Nephron progenitor cell (in vitro differentiated cells): ENCODE measurements around the gene CEP68.
"Not testable (repeated sequence)": the region's sequence is repeated elsewhere in the genome, so short reads cannot be mapped to it uniquely, and the experiment has no call there.

ENCODE experiments used
- DNase-seq: peaks from one replicate; pipeline ENCODE4 v3.0.0; 2021
- H3K27ac Mint-ChIP-seq: 2 replicates; pipeline ENCODE4 v1.8.0; 2021; ENCODE audit warnings: mild to moderate bottlenecking, moderate library complexity, mixed read lengths
- H3K27me3 Mint-ChIP-seq: 2 replicates; pipeline ENCODE4 v1.8.0; 2021; ENCODE audit warnings: mild to moderate bottlenecking, low read depth, mixed read lengths; ENCODE audit not compliant: poor library complexity
- H3K36me3 Mint-ChIP-seq: 2 replicates; pipeline ENCODE4 v1.8.0; 2021; ENCODE audit warnings: low read depth, mixed read lengths
- H3K4me1 Mint-ChIP-seq: 2 replicates; pipeline ENCODE4 v1.8.0; 2021; ENCODE audit warnings: mixed read lengths
- H3K4me3 Mint-ChIP-seq: 2 replicates; pipeline ENCODE4 v1.8.0; 2021; ENCODE audit warnings: mild to moderate bottlenecking, moderate library complexity, mixed read lengths
- H3K9me3 Mint-ChIP-seq: 2 replicates; pipeline ENCODE4 v1.8.0; 2021; ENCODE audit warnings: mild to moderate bottlenecking, moderate library complexity, mixed read lengths
- TF ChIP-seq, protein P1 (sequence below): fragments of 200-600 bp; sonication (generic); IDR thresholded peaks from 2 replicates; pipeline ENCODE4 v1.5.0; 2021; ENCODE audit warnings: antibody characterized with exemption

Gene CEP68

DNA sequence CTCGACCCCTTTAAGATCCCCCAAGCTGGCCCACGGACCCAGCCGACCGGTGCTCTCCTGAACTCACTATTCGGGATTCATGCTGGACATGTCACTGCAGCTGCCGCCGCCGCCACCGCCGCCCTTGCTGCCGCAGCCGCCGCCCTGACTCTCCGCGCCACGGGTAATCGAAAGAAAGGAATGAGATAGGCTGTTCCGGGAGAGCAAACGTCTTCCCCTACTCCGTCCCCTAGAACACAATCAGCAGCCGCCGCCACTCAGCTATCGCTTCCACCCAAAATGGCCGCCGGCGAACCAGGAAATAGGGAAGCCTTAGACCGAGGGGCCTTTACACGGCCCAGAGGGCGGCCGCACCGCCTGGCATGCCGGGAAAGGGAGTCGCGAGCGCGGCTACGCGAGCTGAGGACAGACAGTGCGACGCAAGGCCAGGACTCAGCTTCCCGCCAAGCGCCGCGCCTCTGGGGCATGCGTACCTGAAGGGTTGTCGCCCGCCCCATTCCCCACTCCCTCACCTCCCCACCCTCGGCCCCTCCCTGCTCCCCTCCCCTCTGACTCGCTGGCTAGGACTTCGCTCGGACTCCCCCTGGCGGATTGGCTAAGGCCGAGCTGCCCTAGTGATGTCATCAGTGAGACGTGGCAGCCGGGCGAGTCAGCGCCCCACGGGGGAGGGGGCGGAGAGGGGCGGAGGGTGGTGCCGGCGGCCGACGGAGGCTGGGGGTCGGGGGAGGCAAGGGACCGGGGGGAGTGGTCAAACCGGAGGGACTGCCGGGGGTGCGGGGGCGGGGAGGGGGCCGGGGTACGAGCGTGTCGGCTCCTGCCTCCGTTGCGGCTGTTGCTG, 73.8 kb downstream of the CEP68 start, which contains the start of gene RAB1A:
RAB1A (minus strand) TSS at position 281 of the 838 bp plus-strand sequence; CDS start at position 90, 191 bp downstream.
- peaks cover 6% of the 10 kb centered on the region for H3K36me3 Mint-ChIP-seq
- peak within 1 kb of the TSS; percentile 100 for H3K27ac Mint-ChIP-seq
- peaks cover 3% of the 10 kb centered on the region for H3K27me3 Mint-ChIP-seq
- peaks cover 40% of the 10 kb centered on the region for H3K4me1 Mint-ChIP-seq
- H3K4me3 Mint-ChIP-seq = peak within 1 kb of the TSS; percentile 97
- no peaks in the 10 kb centered on the region for H3K9me3 Mint-ChIP-seq
- peak; percentile 98 for DNase-seq
- TF ChIP-seq, protein P1, sequence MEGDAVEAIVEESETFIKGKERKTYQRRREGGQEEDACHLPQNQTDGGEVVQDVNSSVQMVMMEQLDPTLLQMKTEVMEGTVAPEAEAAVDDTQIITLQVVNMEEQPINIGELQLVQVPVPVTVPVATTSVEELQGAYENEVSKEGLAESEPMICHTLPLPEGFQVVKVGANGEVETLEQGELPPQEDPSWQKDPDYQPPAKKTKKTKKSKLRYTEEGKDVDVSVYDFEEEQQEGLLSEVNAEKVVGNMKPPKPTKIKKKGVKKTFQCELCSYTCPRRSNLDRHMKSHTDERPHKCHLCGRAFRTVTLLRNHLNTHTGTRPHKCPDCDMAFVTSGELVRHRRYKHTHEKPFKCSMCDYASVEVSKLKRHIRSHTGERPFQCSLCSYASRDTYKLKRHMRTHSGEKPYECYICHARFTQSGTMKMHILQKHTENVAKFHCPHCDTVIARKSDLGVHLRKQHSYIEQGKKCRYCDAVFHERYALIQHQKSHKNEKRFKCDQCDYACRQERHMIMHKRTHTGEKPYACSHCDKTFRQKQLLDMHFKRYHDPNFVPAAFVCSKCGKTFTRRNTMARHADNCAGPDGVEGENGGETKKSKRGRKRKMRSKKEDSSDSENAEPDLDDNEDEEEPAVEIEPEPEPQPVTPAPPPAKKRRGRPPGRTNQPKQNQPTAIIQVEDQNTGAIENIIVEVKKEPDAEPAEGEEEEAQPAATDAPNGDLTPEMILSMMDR = no peak

DNA sequence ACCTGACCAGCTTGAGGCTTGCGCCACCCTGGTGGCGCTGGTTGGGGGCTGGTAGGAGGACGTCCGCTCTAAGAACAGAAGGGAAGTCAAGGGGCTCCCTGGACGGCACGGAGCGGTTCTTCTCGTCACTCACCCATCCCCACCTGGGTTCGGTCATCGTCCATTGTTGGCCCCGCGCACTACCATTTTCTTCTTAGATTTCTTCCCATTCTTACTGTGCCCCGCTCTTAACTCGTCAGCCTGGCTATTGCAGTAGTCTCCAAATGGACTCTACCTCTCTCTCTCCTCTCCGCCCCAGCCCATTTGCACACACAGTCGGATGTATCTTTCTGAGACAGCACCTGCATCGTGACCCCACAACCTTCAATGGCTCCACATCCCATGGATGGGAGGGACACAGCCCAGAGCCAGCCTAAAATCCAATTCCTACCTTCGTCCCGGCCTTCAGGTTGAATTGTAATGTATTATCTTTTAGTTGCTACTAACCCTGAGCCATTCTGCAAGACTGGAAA, 74.5 kb downstream of the CEP68 start:
- Mint-ChIP-seq H3K27ac (peak overlapping the region; percentile 94), H3K27me3 (peaks cover 3% of the 10 kb centered on the region), H3K4me1 (peaks cover 41% of the 10 kb centered on the region), H3K9me3 (no peaks in the 10 kb centered on the region), H3K36me3 (peaks cover 6% of the 10 kb centered on the region), H3K4me3 (peak overlapping the region; percentile 97)
- TF ChIP-seq, protein P1 = no peak
- DNase-seq = no peak

DNA sequence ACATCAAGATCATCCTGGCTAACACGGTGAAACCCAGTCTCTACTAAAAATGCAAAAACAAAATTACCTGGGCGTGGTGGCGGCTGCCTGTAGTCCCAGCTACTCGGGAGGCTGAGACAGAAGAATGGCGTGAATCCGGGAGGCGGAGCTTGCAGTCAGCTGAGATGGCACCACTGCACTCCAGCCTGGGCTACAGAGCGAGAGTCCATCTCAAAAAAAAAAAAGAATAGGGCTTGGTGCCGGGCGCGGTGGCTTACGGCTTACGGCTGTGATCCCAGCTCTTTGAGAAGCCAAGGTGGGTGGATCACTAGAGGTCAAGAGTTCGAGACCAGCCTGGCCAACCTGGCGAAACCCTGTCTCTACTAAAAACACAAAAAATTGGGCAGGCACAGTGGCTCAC, 76.7 kb downstream of the CEP68 start:
- H3K27me3 Mint-ChIP-seq, H3K4me3 Mint-ChIP-seq, H3K9me3 Mint-ChIP-seq, H3K36me3 Mint-ChIP-seq, H3K27ac Mint-ChIP-seq, DNase-seq: not testable (repeated sequence)
- H3K4me1 Mint-ChIP-seq = peaks cover 27% of the 10 kb centered on the region

DNA sequence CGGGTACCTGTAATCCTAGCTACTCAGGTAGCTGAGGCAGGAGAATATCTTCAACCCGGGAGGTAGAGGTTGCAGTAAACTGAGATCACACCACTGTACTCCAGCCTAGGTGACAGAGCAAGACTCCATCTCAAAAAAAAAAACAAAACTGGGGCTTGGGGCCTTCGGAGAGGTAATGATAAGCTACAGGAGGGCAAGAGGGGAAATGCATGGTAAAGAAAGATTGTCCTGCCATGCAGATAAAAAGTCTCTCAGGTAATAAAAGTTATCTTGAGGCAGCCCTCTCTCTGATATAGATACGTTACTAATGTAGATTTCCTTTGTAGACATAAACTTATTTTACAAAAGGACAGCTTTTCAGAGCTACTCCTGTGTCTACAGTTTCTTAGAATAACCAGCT, 77.4 kb downstream of the CEP68 start:
- TF ChIP-seq, protein P1 = no peak
- DNase-seq = no peak
- Mint-ChIP-seq H3K27ac (no peak overlapping the region), H3K4me1 (peaks cover 20% of the 10 kb centered on the region), H3K36me3 (no peaks in the 10 kb centered on the region), H3K27me3 (peaks cover 3% of the 10 kb centered on the region), H3K4me3 (no peak overlapping the region), H3K9me3 (no peaks in the 10 kb centered on the region)

DNA sequence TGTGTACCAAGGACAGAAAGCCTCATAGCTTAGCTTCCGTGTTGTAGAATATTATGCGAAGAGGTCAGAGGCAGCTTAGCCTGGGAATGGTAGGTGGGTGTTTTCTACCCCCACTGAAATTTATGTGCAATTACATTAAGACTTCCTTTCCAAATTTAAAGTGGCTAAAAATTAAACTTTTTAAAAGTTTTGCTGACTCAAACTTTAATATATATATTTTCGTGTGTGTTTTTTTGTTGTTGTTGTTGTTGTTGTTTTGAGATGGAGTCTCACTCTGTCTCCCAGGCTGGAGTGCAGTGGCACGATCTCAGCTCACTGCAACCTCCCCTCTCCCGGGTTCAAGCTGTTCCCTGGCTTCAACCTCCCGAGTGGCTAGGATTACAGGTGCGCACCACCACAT, 77.9 kb downstream of the CEP68 start:
- DNase-seq = no peak
- TF ChIP-seq, protein P1 = no peak
- H3K27ac Mint-ChIP-seq = no peak overlapping the region
- H3K4me1 Mint-ChIP-seq = peaks cover 15% of the 10 kb centered on the region
- H3K4me3 Mint-ChIP-seq = no peak overlapping the region
- peaks cover 6% of the 10 kb centered on the region for H3K27me3 Mint-ChIP-seq
- H3K9me3 Mint-ChIP-seq = no peaks in the 10 kb centered on the region
- no peaks in the 10 kb centered on the region for H3K36me3 Mint-ChIP-seq

DNA sequence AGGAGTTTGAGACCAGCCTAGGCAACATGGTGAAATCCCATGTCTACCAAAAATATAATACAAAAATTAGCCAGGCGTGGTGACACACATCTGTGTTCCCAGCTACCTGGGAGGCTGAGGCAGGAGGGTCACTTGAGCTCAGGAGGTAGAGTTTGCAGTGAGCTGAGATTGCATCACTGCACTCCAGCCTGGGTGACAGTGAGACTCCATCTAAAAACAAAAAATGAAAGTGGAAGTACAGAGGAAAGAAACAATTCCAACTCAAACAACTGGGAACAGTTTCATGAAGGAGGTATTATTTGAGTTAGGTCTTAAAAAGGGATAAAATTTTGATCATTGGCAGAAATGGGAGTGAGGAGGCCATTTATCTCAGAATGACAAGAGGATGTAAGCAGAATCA, 80.0 kb downstream of the CEP68 start:
- peaks cover 6% of the 10 kb centered on the region for H3K27me3 Mint-ChIP-seq
- no peaks in the 10 kb centered on the region for H3K36me3 Mint-ChIP-seq
- H3K4me1 Mint-ChIP-seq = peaks cover 12% of the 10 kb centered on the region
- H3K4me3 Mint-ChIP-seq = no peak overlapping the region
- H3K27ac Mint-ChIP-seq = no peak overlapping the region
- no peaks in the 10 kb centered on the region for H3K9me3 Mint-ChIP-seq
- TF ChIP-seq, protein P1 = no peak
- DNase-seq = no peak
